SKM-1 treated with dmso at 0.1 percent for 144 hours (cell line): Measurements from ENCODE around the gene SLC45A3.
"Not testable (repeated sequence)": the region's sequence is repeated elsewhere in the genome, so short reads cannot be mapped to it uniquely, and the experiment has no call there.

ENCODE experiments used
- DNase-seq: peaks from one replicate; lab custom pipeline; 2025; ENCODE audit not compliant: unreplicated experiment; lab: John Stamatoyannopoulos, UW

The SLC45A3 gene

GRCh38 chr1:205680073-205680851 lies at the start of gene SLC45A3:
SLC45A3 (minus strand) TSS chr1:205680509; CDS start chr1:205664656, 15,853 bp downstream.
- peak; percentile 61 for DNase-seq

- no peak for DNase-seq
These were observed 46.4 kb upstream of the SLC45A3 start for GRCh38 chr1:205726619-205727125.

- DNase-seq, result no peak
These were observed 45.2 kb upstream of the SLC45A3 start for GRCh38 chr1:205725514-205725913.

- not testable (repeated sequence) for DNase-seq
These were observed 40.4 kb upstream of the SLC45A3 start for GRCh38 chr1:205720740-205721139.

- DNase-seq, result no peak
These were observed 39.5 kb upstream of the SLC45A3 start for GRCh38 chr1:205719762-205720161.

GRCh38 chr1:205719015-205719414 lies 38.7 kb upstream of the SLC45A3 start:
- no peak for DNase-seq

GRCh38 chr1:205716371-205717132 lies 36.2 kb upstream of the SLC45A3 start:
- no peak for DNase-seq

- peak; percentile 70 for DNase-seq
These were observed 35.3 kb upstream of the SLC45A3 start for GRCh38 chr1:205715628-205716027.

- DNase-seq, result no peak
These were observed 34.6 kb upstream of the SLC45A3 start for GRCh38 chr1:205714906-205715246.

- DNase-seq, result peak; percentile 56
These were observed 34.0 kb upstream of the SLC45A3 start for GRCh38 chr1:205714190-205714905.

GRCh38 chr1:205711105-205712048 lies 31.1 kb upstream of the SLC45A3 start:
- peak; percentile 88 for DNase-seq

- DNase-seq, result no peak
These were observed 30.1 kb upstream of the SLC45A3 start for GRCh38 chr1:205710201-205711062.

GRCh38 chr1:205709640-205710039 lies 29.3 kb upstream of the SLC45A3 start:
- no peak for DNase-seq

GRCh38 chr1:205709059-205709398 lies 28.7 kb upstream of the SLC45A3 start:
- DNase-seq, result no peak

GRCh38 chr1:205706601-205707502 lies 26.5 kb upstream of the SLC45A3 start:
- peak; percentile 37 for DNase-seq

- DNase-seq, result peak; percentile 65
These were observed 24.6 kb upstream of the SLC45A3 start for GRCh38 chr1:205704903-205705302.

GRCh38 chr1:205703072-205703471 lies 22.8 kb upstream of the SLC45A3 start:
- DNase-seq, result no peak

- DNase-seq, result no peak
These were observed 21.6 kb upstream of the SLC45A3 start for GRCh38 chr1:205701891-205702290.

- DNase-seq, result no peak
These were observed 21.1 kb upstream of the SLC45A3 start for GRCh38 chr1:205701420-205701819.
